GM18519 (cell line): ENCODE measurements around the gene PTEN.
"Not testable (repeated sequence)": the region's sequence is repeated elsewhere in the genome, so short reads cannot be mapped to it uniquely, and the experiment has no call there.

Experiments
- ATAC-seq: cut with Tn5 transposase; IDR thresholded peaks from one replicate; pipeline ENCODE4 v1.9.1; 2021; ENCODE audit warnings: mild to moderate bottlenecking, moderate library complexity; ENCODE audit not compliant: unreplicated experiment, low FRiP score

PTEN gene

GRCh38 chr10:87868277-87868676 lies 4.9 kb downstream of the PTEN start:
- ATAC-seq = no peak

DNA sequence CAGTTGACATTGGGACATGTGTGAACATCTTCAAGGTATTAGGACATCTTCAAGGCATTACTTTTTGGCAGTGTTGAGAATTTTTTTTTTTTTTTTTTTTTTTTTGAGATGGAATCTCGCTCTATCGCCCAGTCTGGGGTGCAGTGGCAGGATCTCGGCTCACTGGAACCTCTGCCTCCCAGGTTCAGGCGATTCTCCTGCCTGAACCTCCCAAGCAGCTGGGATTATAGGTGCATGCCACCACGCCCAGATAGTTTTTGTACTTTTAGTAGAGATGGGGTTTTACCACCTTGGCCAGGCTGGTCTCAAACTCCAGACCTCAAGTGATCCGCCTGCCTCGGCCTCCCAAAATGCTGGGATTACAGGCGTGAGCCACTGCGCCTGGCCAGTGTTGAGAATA lies 5.7 kb downstream of the PTEN start:
- ATAC-seq = not testable (repeated sequence)

- no peak for ATAC-seq
Measured at GRCh38 chr10:87869773-87870551, 6.5 kb downstream of the PTEN start.

- no peak for ATAC-seq
Measured at GRCh38 chr10:87872828-87873227, 9.4 kb downstream of the PTEN start.

- no peak for ATAC-seq
Measured at GRCh38 chr10:87873656-87874055, 10.2 kb downstream of the PTEN start.

DNA sequence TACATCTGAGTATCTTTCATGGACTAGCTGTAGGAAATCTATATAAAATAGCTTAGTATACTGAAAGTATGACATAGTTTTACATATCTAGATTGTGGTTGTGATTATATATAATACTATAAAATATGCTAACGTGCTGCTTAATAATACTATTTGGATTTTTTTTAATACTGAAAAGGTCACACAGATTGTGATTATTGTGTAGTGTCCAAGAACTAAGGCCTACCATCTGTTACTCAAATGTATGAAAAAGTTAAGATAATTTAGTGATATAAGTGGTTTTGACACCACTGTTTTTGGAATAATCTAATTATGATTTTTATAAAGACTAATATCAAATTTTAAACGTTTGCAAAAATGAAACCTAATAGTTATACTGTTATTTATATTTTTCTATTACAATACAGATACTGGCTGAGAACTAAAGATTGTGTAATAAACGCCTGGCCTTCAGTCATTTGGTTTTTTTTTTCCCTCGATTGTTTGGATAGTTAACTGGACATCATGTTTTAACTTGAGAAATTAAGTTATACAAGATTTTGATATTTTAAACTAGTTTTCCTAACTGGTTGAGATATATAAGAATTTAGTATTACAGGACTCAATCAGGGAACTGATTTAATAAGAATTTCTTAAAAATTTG lies 12.6 kb downstream of the PTEN start:
- no peak for ATAC-seq

DNA sequence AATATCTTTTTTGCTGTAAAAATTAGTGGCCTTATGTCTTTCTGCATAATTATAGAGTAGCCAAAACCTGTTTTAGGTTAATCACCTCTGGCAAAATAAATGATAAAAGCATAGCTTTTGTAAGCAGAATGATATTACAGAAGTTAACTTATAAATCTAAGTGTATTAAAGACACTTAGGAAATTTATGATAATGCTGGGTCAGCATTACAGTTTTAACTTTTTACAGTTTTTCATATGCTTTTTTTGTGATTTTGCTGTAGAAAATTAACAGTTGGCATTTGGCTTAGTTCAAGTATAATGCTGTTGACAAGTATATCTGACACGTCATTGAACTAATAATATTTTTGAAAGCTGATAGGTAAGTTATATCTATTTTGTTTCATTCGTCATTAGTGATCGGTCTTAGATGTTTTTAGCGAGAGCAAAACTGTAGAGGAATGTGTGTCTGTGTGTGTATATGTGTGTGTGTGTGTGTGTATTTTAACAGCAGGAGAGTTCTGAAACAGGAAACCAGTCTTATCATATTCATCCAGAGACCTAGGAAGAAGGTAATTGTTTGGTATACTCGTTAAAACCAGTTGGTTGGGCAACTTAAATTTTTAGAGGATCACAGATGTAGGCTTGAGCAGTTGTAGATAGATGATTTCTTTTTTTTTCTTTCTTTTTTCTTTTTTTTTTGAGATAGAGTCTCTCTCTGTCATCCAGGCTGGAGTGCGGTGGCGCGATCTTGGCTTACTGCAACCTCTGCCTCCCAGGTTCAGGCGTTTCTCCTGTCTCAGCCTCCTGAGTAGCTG lies 15.4 kb downstream of the PTEN start:
- ATAC-seq = no peak

GRCh38 chr10:87880336-87880735 lies 16.9 kb downstream of the PTEN start:
- no peak for ATAC-seq

DNA sequence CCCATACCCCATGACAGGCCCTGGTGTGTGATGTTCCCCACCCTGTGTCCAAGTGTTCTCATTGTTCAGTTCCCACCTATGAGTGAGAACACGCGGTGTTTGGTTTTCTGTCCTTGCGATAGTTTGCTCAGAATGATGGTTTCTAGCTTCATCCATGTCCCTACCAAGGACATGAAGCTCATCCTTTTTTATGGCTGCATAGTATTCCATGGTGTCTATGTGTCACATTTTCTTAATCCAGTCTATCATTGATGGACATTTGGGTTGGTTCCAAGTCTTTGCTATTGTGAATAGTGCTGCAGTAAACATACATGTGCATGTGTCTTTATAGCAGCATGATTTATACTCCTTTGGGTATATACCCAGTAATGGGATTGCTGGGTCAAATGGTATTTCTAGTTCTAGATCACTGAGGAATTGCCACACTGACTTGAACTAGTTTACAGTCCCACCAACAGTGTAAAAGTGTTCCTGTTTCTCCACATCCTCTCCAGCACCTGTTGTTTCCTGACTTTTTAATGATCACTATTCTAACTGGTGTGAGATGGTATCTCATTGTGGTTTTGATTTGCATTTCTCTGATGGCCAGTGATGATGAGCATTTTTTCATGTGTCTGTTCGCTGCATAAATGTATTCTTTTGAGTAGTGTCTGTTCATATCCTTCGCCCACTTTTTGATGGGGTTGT lies 18.1 kb downstream of the PTEN start:
- not testable (repeated sequence) for ATAC-seq

DNA sequence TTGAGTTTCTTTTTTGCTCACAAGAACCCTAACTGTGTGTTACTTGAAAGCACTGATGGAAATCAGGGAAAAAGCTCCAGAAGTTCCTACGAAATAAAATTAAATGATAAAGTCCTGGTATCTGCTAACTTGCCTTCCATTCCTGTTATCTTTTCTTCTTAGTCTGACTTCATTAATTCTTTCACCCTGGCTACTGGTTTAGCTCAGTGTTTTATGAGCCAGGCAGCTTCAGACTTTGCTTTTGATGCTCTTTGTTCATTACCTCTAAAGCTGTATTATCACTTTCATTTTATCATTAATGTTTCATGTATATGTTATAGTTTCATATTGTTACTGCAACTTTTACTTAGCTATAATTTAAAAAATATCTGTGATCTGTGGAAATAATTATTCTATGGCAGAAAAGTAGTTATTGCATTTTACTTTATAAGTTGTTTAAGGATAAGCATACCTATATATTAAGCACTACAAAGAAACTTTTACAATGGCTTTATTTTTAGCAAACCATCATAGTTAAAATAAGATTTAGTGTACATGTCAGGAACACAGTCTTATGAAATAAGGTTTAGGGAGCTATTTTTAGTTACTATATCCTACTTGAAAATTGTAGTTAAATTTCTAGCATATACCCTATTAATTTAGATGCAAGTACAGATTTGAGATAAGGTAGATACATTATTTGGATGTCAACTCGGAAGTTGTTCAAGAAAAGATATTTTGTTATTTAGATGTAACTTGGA lies 19.3 kb downstream of the PTEN start:
- ATAC-seq = no peak

GRCh38 chr10:87886635-87887034 lies 23.2 kb downstream of the PTEN start:
- no peak for ATAC-seq

DNA sequence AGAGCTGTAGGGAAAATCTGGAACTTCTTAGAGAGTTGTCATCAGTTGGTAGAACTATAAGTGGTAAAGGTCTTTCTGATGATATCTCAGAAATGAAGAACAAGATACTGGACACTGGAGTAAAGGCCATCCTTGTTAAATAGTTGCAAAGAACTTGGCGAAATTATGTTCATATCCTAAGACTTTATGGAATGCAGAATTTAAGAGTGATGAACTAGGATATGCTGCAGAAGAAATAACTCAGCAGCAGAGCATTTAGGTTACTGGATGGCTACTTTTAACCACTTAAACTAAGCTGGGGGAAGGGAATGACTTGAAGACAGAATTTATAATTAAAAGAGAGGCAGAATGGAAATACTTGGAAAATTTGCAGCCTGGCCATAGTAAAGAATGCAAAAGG lies 23.7 kb downstream of the PTEN start:
- ATAC-seq = no peak

DNA sequence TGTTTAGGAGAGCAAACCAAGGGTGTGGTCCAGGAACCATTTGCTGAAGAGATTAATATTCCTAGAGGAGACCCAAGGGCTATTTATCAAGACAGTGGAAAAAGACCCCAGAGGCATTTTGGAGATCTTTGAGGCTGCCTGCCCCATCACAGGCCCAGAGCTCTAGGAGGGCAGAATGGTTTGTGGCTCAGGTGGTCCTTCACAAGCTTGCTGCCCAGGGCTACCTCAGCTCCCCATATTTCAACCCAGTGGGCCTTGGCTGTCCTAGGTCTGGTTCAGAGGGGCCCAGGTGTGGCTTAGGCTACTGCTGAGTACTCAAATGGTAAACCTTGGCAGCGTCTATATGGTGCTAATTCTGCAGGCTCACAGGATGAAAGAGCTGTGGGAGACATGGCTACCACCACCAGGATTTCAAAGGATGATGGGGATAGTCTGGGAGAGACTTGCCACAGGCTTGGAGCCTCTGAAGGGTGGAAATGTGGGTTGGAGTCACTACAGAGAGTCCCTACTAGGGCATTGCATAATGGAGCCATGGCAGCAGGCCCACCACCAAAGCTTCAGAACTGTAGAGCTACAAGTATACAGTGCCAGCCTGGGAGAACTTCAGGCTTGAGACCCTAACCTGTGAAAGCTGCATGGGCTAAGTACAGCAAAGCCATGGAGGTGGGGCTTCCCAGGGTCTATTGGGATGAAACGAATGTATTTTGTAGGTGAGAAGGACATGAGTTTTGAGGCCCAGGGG lies 24.3 kb downstream of the PTEN start:
- ATAC-seq = no peak

- ATAC-seq = no peak
Measured at GRCh38 chr10:87895430-87895829, 32.0 kb downstream of the PTEN start.

- ATAC-seq = no peak
Measured at GRCh38 chr10:87896216-87896615, 32.8 kb downstream of the PTEN start.

DNA sequence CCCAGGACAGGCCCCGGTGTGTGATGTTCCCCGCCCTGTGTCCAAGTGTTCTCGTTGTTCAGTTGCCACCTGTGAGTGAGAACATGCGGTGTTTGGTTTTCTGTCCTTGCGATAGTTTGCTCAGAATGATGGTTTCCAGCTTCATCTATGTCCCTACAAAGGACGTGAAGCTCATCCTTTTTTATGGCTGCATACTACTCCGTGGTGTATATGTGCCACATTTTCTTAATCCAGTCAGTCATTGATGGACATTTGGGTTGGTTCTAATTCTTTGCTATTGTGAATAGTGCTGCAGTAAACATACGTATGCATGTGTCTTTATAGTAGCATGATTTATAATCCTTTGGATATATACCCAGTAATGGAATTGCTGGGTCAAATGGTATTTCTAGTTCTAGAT lies 34.5 kb downstream of the PTEN start:
- not testable (repeated sequence) for ATAC-seq

GRCh38 chr10:87903396-87903795 lies 40.0 kb downstream of the PTEN start:
- not testable (repeated sequence) for ATAC-seq

- ATAC-seq = no peak
Measured at GRCh38 chr10:87913156-87913921, 49.9 kb downstream of the PTEN start.

- ATAC-seq = no peak
Measured at GRCh38 chr10:87915406-87915805, 52.0 kb downstream of the PTEN start.
